Liver (tissue), 9 donors: ENCODE measurements around the gene GPR107. TPM values are rescaled to one million over a fixed set of nuclear protein-coding genes. Genes with fewer than 3 reads are reported as not detected.
A peak's percentile ranks its signal among the peaks of the same experiment; 100 is the strongest.

ENCODE experiments used
- DNase-seq: peaks from one replicate; pipeline ENCODE4 v3.0.0-alpha.2; 2017; ENCODE audit warnings: low spot score
- H3K27ac ChIP-seq, 2 donors: one replicate each; pipeline ENCODE4 v1.7.0; 2013; ENCODE audit warnings: inconsistent platforms in 2 of 2, low read length in 2 of 2, control low read depth in 1 of 2, low read depth in 1 of 2, mild to moderate bottlenecking in 1 of 2
- H3K27me3 ChIP-seq, 4 donors: one replicate each; pipeline versions ENCODE4 v1.6.1 to v1.7.0; 2013; ENCODE audit warnings: low read length in 3 of 4, inconsistent platforms in 1 of 4, mild to moderate bottlenecking in 1 of 4, moderate library complexity in 1 of 4; ENCODE audit not compliant: control insufficient read depth in 4 of 4, insufficient read depth in 4 of 4
- H3K36me3 ChIP-seq, 4 donors: one replicate each; pipeline versions ENCODE4 v1.6.1 to v1.7.0; 2013; ENCODE audit warnings: low read length in 3 of 4, mild to moderate bottlenecking in 3 of 4, low read depth in 1 of 4, moderate library complexity in 1 of 4; ENCODE audit not compliant: control insufficient read depth in 4 of 4, insufficient read depth in 3 of 4
- H3K4me1 ChIP-seq, 4 donors: one replicate each; pipeline versions ENCODE4 v1.6.1 to v1.7.0; 2013; ENCODE audit warnings: low read length in 3 of 4, mild to moderate bottlenecking in 3 of 4, moderate library complexity in 1 of 4; ENCODE audit not compliant: control insufficient read depth in 4 of 4, insufficient read depth in 4 of 4
- H3K4me3 ChIP-seq, 3 donors: one replicate each; pipeline versions ENCODE4 v1.6.1 to v1.7.0; 2013; ENCODE audit warnings: low read length in 3 of 3, control low read depth in 1 of 3, low read depth in 1 of 3, mild to moderate bottlenecking in 1 of 3
- H3K9ac ChIP-seq, 2 donors: one replicate each; pipeline ENCODE4 v1.7.0; 2013; ENCODE audit warnings: low read length in 2 of 2, mild to moderate bottlenecking in 2 of 2, moderate library complexity in 2 of 2, control low read depth in 1 of 2, low read depth in 1 of 2
- H3K9me3 ChIP-seq, 4 donors: one replicate each; pipeline versions ENCODE4 v1.6.1 to v1.7.0; 2013; ENCODE audit warnings: low read length in 3 of 4; ENCODE audit not compliant: control insufficient read depth in 4 of 4
- ATF3 ChIP-seq: IDR thresholded peaks from 2 replicates; pipeline ENCODE4 v1.6.1; 2016; ENCODE audit warnings: antibody characterized with exemption
- CTCF ChIP-seq: fragments of 150-350 bp; IDR thresholded peaks from 2 replicates; pipeline ENCODE4 v1.5.1; 2017; ENCODE audit warnings: improper control_type of control experiment, low read depth, low read length; ENCODE audit not compliant: missing input control
- EGR1 ChIP-seq, 2 donors: IDR thresholded peaks; 2 replicates each; pipeline ENCODE4 v1.6.1; 2016 to 2018; ENCODE audit warnings: antibody characterized with exemption in 2 of 2, low read depth in 2 of 2
- FOXA2 ChIP-seq: IDR thresholded peaks from 2 replicates; pipeline ENCODE4 v1.6.1; 2016; ENCODE audit warnings: antibody characterized with exemption
- GABPA ChIP-seq, 2 donors: IDR thresholded peaks in 1 of 2; conservative IDR thresholded peaks in 1 of 2; 2 replicates each; pipeline ENCODE4 v1.6.1; 2016; ENCODE audit warnings: antibody characterized with exemption in 2 of 2, mild to moderate bottlenecking in 1 of 2, moderate library complexity in 1 of 2
- HNF4A ChIP-seq, 2 donors: conservative IDR thresholded peaks; 2 replicates each; pipeline ENCODE4 v1.6.1; 2016; ENCODE audit warnings: antibody characterized with exemption in 2 of 2, mild to moderate bottlenecking in 2 of 2
- HNF4G ChIP-seq: IDR thresholded peaks from 2 replicates; pipeline ENCODE4 v1.6.1; 2016; ENCODE audit warnings: antibody characterized with exemption
- JUND ChIP-seq, 2 donors: IDR thresholded peaks; 2 replicates each; pipeline ENCODE4 v1.6.1; 2016; ENCODE audit warnings: antibody characterized with exemption in 2 of 2
- MAX ChIP-seq: IDR thresholded peaks from 2 replicates; pipeline ENCODE4 v1.6.1; 2016; ENCODE audit warnings: antibody characterized with exemption
- NR2F2 ChIP-seq: IDR thresholded peaks from 2 replicates; pipeline ENCODE4 v1.6.1; 2016; ENCODE audit warnings: antibody characterized with exemption
- RAD21 ChIP-seq, 2 donors: IDR thresholded peaks; 2 replicates each; pipeline ENCODE4 v1.6.1; 2016; ENCODE audit warnings: antibody characterized with exemption in 2 of 2, mild to moderate bottlenecking in 2 of 2
- REST ChIP-seq: IDR thresholded peaks from 2 replicates; pipeline ENCODE4 v1.6.1; 2016; ENCODE audit warnings: antibody characterized with exemption, mild to moderate bottlenecking
- RXRA ChIP-seq, 2 donors: IDR thresholded peaks; 2 replicates each; pipeline ENCODE4 v1.6.1; 2017 to 2018; ENCODE audit warnings: antibody characterized with exemption in 2 of 2, mild to moderate bottlenecking in 1 of 2
- SP1 ChIP-seq: IDR thresholded peaks from 2 replicates; pipeline ENCODE4 v1.6.1; 2018; ENCODE audit warnings: antibody characterized with exemption, mild to moderate bottlenecking
- TAF1 ChIP-seq: conservative IDR thresholded peaks from 2 replicates; pipeline ENCODE4 v1.6.1; 2016; ENCODE audit warnings: antibody characterized with exemption, mild to moderate bottlenecking
- YY1 ChIP-seq: IDR thresholded peaks from 2 replicates; pipeline ENCODE4 v1.6.1; 2016; ENCODE audit warnings: antibody characterized with exemption, mild to moderate bottlenecking
- ZBTB33 ChIP-seq: IDR thresholded peaks from 2 replicates; pipeline ENCODE4 v1.6.1; 2016; ENCODE audit warnings: antibody characterized with exemption
- WGBS: extraction: QIAGEN DNeasy Blood & Tissue Kit; methylation state at CpG from one replicate; pipeline ENCODE4 v1.1.7; 2013; 5-methylcytosine and 5-hydroxymethylcytosine counted together
- polyA plus RNA-seq, 2 donors: library from polyadenylated mRNA; stranded (reverse) in 1 of 2; unstranded in 1 of 2; fragments of 200-250 nt in 1 of 2; fragments of >200 nt in 1 of 2; fragmentation: Nextera tagmentation in 1 of 2; extraction: Ambion mirVana in 1 of 2; gene quantifications; one replicate each; pipeline versions ENCODE4 v1.2.1 to v1.2.3, GENCODE V29; 2013 to 2015
- total RNA-seq, 2 donors: library from RNA; depleted of rRNA; stranded (reverse); fragments of >200 nt; gene quantifications; one replicate each; pipeline ENCODE4 v1.2.3, GENCODE V29; 2014
- donor health status: healthy.
- donor health status: healthy.
- donor health status: healthy.
- donor health status: healthy.
- donor health status: healthy.

The GPR107 gene
- total and polyA plus RNA-seq, 4 donors, result 3.8 to 17.2 (median 11.4) TPM

- Histone ChIP-seq H3K27ac (no peak overlapping the region), H3K4me1 (peaks cover 0 to 3% (median 1%) of the 10 kb centered on the region in 4 donors), H3K27me3 (no peaks in the 10 kb centered on the region), H3K9ac (no peak overlapping the region), H3K9me3 (no peaks in the 10 kb centered on the region), H3K4me3 (no peak overlapping the region), H3K36me3 (no peaks in the 10 kb centered on the region)
- TF ChIP-seq MAX (no peak), YY1 (no peak), CTCF (no peak), ZBTB33 (no peak), EGR1 (IDR thresholded peaks at IDR 0.05; ENCODE audit: low read depth in 2 of 2) (no peak), ATF3 (no peak), RXRA (IDR thresholded peaks at IDR 0.05) (no peak), REST (no peak), FOXA2 (no peak), HNF4A (conservative IDR thresholded peaks at IDR 0.05) (no peak), TAF1 (no peak), SP1 (no peak), GABPA (IDR thresholded peaks at IDR 0.05 in 1 of 2, conservative IDR thresholded peaks at IDR 0.05 in 1 of 2) (no peak)
- DNase-seq, result no peak
- 87% methylated on average over 6 of the region's 6 CpGs for WGBS
Measured at GRCh38 chr9:130167927-130168326, 114.2 kb downstream of the GPR107 start.

GRCh38 chr9:130171226-130172148 is 117.8 kb downstream of the GPR107 start:
- no peak overlapping the region for H3K27ac ChIP-seq
- no peaks in the 10 kb centered on the region for H3K9me3 ChIP-seq
- H3K27me3 ChIP-seq, result no peaks in the 10 kb centered on the region
- peak overlapping the region in 1 of 3 donors; percentile 69 for H3K4me3 ChIP-seq
- no peaks in the 10 kb centered on the region for H3K36me3 ChIP-seq
- TF ChIP-seq ZBTB33, result no peak
- TF ChIP-seq GABPA (IDR thresholded peaks at IDR 0.05 in 1 of 2, conservative IDR thresholded peaks at IDR 0.05 in 1 of 2), result no peak
- no peak for TF ChIP-seq ATF3
- no peak for TF ChIP-seq HNF4G
- no peak for TF ChIP-seq JUND (IDR thresholded peaks at IDR 0.05)
- TF ChIP-seq YY1, result no peak
- TF ChIP-seq CTCF, result no peak
- TF ChIP-seq NR2F2, result no peak
- no peak for TF ChIP-seq EGR1 (IDR thresholded peaks at IDR 0.05; ENCODE audit: low read depth in 2 of 2)
- TF ChIP-seq FOXA2, result no peak
- no peak for TF ChIP-seq RAD21 (IDR thresholded peaks at IDR 0.05)
- peaks cover 0 to 4% (median 2%) of the 10 kb centered on the region in 4 donors for H3K4me1 ChIP-seq
- no peak overlapping the region for H3K9ac ChIP-seq
- DNase-seq, result no peak
- WGBS, result 41% methylated on average over 45 of the region's 45 CpGs
